GM18505 (cell line): Measurements from ENCODE around the gene SCAMP5.

Source experiments
- ATAC-seq: cut with Tn5 transposase; IDR thresholded peaks from one replicate; pipeline ENCODE4 v1.9.1; 2021; ENCODE audit not compliant: unreplicated experiment
- POLR2A ChIP-seq: IDR thresholded peaks from 4 replicates; pipeline ENCODE4 v1.6.1; 2011; ENCODE audit warnings: borderline replicate concordance; ENCODE audit not compliant: insufficient read depth, insufficient read length; ENCODE audit errors: extremely low read depth

The SCAMP5 gene

GRCh38 chr15:75021341-75021740 lies 26.0 kb downstream of the SCAMP5 start:
- ATAC-seq = no peak
- TF ChIP-seq POLR2A = no peak

- TF ChIP-seq POLR2A = no peak
- ATAC-seq = no peak
These were observed 27.4 kb downstream of the SCAMP5 start for GRCh38 chr15:75022783-75023180.

DNA sequence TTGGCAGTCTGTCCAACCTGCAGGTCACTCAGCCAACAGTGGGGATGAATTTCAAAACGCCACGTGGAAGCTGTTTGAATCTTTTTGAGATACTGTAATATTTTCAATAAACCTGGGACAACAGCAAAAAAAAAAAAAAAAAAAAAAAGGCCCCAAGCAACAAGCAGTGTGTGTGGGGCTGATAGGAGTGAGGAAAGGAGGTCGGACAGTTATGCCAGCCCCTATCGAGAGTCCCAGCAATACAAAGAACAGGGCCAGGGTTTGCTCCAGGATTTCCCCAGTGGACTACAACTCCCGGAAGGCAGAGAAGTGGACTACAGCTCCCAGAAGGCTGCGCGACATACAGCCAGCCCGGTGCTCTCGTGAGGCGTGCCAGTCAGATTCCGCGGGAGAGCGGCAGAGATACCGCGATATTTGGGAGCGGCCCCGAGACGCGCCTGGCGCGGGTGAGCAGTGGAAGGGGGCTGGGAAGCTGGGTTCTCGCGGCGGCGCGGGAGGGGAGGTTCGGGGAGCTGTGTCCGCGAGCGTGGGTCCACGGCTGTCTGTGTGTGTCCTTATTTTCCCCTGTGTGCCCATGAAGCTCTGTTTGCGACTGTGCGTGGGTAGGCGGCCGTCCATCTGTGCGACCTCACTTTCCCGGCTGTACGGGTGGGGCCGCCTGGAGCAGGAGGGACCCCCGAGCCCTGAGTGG lies 28.0 kb downstream of the SCAMP5 start, which contains the start of gene PPCDC:
Gene PPCDC, plus strand, starts transcription at position 410 of the 691 bp plus-strand sequence. CDS start 4,729 bp downstream, outside the sequence.
- TF ChIP-seq POLR2A = peak; percentile 98
- peak; percentile 93 for ATAC-seq

GRCh38 chr15:75023872-75024636 lies 28.7 kb downstream of the SCAMP5 start:
- TF ChIP-seq POLR2A = no peak
- no peak for ATAC-seq

DNA sequence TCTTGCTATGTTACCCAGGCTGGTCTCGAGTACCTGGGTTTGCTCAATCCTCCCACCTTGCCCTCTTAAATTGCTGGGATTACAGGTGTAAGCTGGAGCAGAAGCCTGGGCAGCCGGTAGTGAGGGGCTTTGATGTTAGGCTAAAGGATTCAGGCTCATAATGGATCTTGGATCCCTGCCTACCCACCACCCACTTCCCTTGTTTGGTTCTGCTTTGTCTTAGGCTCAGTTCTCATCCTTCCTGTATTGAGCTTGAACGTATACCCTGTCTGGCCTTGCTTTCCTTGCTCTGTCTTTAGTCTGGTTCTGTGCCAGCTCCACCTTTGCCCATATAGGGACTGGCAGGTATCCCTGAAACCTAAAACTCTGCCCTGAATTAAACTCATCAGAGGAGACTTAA lies 29.7 kb downstream of the SCAMP5 start:
- TF ChIP-seq POLR2A = no peak
- ATAC-seq = no peak

GRCh38 chr15:75025548-75026260 lies 30.3 kb downstream of the SCAMP5 start:
- no peak for TF ChIP-seq POLR2A
- ATAC-seq = no peak

DNA sequence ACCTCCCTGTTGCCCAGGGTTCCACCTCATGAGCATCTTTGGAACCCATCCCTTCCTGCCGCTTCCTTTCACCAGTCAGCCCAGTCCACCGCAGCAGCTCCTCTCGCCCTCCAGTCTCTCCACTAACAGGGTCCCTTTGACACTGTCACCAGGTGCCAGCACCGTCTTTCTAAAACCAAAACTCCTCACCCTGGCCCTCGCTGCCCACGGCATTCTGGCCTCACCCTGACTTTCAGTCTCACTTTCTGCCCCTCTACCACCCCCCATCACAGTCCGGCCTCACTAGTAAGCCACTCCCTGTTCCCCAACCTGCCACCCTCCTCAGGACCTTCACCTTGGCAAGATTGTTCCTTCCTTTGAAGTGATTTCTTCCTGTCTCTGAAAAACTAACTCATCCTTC lies 32.2 kb downstream of the SCAMP5 start:
- no peak for TF ChIP-seq POLR2A
- ATAC-seq = no peak

GRCh38 chr15:75028991-75029377 lies 33.6 kb downstream of the SCAMP5 start:
- no peak for TF ChIP-seq POLR2A
- ATAC-seq = no peak

DNA sequence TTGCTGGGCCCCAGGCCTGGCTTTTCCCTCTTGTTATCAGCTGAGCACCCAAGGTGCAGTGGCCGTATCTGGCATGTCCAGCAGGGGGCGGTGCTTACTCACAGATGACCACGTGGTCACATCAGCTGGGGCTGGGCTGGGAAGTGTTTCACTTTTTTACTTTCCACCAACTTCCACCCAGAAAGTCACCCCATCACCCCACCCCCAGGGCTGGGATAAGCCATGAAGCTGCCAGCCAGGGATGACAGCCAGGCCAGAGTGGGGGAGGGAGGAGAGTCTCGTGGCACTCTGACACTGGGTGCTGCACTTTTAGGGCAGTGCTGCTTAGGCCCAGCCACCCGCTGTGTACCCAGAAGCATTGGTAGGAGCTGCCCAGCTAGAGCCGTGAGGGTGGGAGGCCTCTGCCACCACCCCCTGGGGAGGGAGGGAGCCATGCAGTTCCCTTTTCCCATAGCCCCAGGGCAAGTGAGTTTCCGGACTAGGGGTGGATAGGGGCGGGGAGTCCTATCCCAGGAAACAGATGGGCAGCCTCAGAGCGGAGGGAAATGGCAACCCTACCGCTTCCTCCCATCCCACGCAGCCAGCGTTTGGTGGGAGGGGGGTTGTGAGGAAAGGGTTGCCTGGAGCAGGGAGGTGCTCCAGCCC lies 34.1 kb downstream of the SCAMP5 start:
- no peak for ATAC-seq
- no peak for TF ChIP-seq POLR2A

GRCh38 chr15:75030023-75030413 lies 34.7 kb downstream of the SCAMP5 start:
- no peak for ATAC-seq
- no peak for TF ChIP-seq POLR2A

- no peak for ATAC-seq
- no peak for TF ChIP-seq POLR2A
These were observed 35.1 kb downstream of the SCAMP5 start for GRCh38 chr15:75030424-75030823.

DNA sequence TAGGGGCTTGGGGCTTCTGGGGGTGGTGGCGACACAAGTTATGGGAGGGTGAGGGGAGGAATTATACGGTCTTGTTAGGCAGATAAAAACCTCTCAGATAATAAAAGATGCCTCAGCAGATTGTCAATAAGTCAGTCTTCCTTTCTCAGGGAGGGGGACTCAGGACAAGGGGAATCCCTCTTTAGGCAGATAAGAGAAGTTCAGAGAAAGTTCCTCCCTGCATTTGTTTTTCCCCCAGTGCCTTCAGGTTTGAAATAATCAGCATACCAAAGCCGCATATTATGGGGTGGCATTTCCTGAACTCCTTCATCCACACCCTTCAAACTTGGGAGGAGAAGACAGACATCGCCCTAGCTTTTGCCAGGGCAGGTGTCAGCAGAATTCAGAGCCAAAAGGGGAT lies 36.5 kb downstream of the SCAMP5 start:
- TF ChIP-seq POLR2A = no peak
- no peak for ATAC-seq

DNA sequence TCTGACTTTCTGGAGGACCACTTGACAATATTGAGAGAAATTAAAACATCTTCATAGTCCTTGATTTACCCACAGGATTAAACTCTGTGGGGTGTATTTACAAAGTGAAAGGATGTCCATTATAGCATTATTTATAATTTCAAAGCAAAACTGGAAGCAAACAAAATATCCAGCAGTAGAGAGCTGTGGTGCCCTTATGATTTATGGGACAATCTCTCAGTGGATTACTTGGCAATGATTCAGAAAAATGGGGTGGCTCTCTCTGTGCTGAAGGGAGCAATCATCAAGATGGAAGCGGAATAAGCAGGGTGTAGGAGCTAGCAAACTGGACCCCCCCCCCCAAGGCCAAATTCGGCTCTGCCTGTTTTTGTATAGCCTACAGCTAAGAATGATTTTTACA lies 37.0 kb downstream of the SCAMP5 start:
- no peak for ATAC-seq
- no peak for TF ChIP-seq POLR2A
